ENCODE results near the gene ZNF48. TPM values are rescaled to one million over a fixed set of nuclear protein-coding genes. Genes with fewer than 3 reads are reported as not detected.

Gene ZNF48
- total RNA-seq, 1 donor from 2014 or later: 6.1 TPM

DNA sequence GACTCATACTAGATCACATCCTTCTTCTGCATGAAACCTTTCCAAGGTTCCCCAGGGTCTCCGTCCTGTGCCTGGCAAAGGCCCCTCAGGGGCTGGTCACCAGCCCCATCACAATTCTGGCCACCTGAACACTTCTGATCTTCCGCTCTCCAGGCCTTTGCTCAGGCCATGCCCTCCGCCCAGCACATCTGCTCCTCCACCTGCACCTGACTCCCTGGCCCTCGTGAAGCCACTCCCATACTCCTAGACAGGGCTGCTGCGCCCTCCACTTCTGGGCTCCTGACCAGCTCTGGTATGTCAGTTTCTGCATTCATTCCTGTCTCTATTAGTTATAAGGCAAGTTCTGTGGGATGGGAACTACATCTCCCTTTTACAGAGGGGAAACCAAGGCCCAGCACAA lies 22.5 kb upstream of the ZNF48 start:
- H3K4me1 ChIP-seq: peaks cover 20% of the 10 kb centered on the region
- H3K4me3 ChIP-seq: no peak overlapping the region
- no peaks in the 10 kb centered on the region for H3K27me3 ChIP-seq
- intact Hi-C loops (cut with DNase I): no loop called here
- H3K9me3 ChIP-seq: no peaks in the 10 kb centered on the region
- TF ChIP-seq, protein P1, sequence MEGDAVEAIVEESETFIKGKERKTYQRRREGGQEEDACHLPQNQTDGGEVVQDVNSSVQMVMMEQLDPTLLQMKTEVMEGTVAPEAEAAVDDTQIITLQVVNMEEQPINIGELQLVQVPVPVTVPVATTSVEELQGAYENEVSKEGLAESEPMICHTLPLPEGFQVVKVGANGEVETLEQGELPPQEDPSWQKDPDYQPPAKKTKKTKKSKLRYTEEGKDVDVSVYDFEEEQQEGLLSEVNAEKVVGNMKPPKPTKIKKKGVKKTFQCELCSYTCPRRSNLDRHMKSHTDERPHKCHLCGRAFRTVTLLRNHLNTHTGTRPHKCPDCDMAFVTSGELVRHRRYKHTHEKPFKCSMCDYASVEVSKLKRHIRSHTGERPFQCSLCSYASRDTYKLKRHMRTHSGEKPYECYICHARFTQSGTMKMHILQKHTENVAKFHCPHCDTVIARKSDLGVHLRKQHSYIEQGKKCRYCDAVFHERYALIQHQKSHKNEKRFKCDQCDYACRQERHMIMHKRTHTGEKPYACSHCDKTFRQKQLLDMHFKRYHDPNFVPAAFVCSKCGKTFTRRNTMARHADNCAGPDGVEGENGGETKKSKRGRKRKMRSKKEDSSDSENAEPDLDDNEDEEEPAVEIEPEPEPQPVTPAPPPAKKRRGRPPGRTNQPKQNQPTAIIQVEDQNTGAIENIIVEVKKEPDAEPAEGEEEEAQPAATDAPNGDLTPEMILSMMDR (IDR thresholded peaks at IDR 0.05): no peak
- DNase-seq (peak; percentile 72), ATAC-seq (no peak)
- H3K36me3 ChIP-seq: no peaks in the 10 kb centered on the region
- H3K27ac ChIP-seq: no peak overlapping the region

DNA sequence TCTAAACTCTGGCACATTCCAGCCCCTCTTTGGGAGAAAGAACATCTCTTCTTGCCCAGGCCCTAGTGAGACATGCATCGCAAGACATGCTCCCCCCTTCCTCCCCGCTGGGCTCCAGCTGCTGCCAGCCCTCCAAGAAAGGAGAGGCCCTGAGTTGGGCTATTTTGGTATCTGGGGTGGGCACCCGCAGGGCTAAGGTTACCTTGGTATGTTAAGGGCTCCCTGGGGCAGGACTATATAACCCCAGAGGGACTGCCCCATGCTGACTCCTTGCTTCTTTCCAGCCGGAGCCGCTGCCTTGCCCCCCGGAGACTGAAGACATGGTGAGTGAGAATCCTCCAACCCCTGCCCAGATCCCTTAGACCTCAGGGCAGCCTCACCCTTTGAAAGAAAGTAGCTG lies 20.7 kb upstream of the ZNF48 start, which contains the start of gene MYL11:
Gene MYL11 (plus strand): TSS at position 265 of the 400 bp plus-strand sequence. CDS start 56 bp downstream, at position 321.
- Histone ChIP-seq H3K9me3 (no peaks in the 10 kb centered on the region), H3K27ac (no peak within 1 kb of the TSS), H3K27me3 (no peaks in the 10 kb centered on the region), H3K36me3 (no peaks in the 10 kb centered on the region), H3K4me3 (no peak within 1 kb of the TSS), H3K4me1 (peaks cover 22% of the 10 kb centered on the region)
- no peak for DNase-seq
- intact Hi-C loops (cut with DNase I): no loop called here
- ATAC-seq: no peak
- TF ChIP-seq, protein P1 (IDR thresholded peaks at IDR 0.05): no peak

DNA sequence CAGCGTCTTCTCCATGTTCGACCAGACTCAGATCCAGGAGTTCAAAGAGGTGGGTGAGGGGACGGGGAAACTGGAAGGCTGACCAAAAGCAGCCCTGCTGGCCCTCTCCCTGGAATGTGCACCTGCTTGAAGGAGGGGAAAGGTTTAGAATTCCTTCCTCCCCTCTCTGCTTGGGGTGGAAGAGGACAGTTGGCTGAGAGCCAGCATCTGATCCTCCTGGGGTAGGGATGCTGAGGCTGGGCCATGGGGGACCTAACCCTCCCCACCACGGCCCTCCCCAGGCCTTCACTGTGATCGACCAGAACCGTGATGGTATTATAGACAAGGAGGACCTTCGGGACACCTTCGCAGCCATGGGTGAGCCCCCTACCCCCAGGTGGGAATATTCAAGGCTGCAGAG lies 19.4 kb upstream of the ZNF48 start:
- no peaks in the 10 kb centered on the region for H3K27me3 ChIP-seq
- H3K36me3 ChIP-seq: no peaks in the 10 kb centered on the region
- peaks cover 22% of the 10 kb centered on the region for H3K4me1 ChIP-seq
- no peak overlapping the region for H3K27ac ChIP-seq
- DNase-seq (no peak), ATAC-seq (no peak)
- no peak overlapping the region for H3K4me3 ChIP-seq
- intact Hi-C loops (cut with DNase I): no loop called here
- TF ChIP-seq, protein P1 (IDR thresholded peaks at IDR 0.05): no peak
- H3K9me3 ChIP-seq: no peaks in the 10 kb centered on the region

DNA sequence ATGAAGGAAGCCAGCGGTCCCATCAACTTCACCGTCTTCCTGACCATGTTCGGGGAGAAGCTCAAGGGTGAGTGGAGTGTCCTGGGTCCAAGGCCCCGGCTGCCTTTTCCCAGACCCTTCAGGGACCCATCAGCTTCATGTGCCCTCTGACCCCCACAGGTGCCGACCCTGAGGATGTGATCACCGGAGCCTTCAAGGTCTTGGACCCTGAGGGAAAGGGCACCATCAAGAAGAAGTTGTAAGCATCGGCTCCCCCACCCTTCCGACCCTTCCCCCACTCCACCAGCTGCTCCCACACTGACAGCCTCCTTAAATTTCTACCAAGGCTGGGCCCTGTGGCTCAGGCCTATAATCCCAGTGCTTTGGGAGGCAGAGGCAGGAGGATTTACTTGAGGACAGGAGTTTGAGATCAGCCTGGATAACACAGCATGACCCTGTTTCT lies 18.7 kb upstream of the ZNF48 start:
- intact Hi-C loops (cut with DNase I): no loop called here
- H3K36me3 ChIP-seq: no peaks in the 10 kb centered on the region
- no peak overlapping the region for H3K4me3 ChIP-seq
- DNase-seq (no peak), ATAC-seq (no peak)
- H3K4me1 ChIP-seq: peaks cover 17% of the 10 kb centered on the region
- no peaks in the 10 kb centered on the region for H3K9me3 ChIP-seq
- H3K27ac ChIP-seq: peak overlapping the region; percentile 100
- H3K27me3 ChIP-seq: no peaks in the 10 kb centered on the region
- TF ChIP-seq, protein P1 (IDR thresholded peaks at IDR 0.05): no peak

DNA sequence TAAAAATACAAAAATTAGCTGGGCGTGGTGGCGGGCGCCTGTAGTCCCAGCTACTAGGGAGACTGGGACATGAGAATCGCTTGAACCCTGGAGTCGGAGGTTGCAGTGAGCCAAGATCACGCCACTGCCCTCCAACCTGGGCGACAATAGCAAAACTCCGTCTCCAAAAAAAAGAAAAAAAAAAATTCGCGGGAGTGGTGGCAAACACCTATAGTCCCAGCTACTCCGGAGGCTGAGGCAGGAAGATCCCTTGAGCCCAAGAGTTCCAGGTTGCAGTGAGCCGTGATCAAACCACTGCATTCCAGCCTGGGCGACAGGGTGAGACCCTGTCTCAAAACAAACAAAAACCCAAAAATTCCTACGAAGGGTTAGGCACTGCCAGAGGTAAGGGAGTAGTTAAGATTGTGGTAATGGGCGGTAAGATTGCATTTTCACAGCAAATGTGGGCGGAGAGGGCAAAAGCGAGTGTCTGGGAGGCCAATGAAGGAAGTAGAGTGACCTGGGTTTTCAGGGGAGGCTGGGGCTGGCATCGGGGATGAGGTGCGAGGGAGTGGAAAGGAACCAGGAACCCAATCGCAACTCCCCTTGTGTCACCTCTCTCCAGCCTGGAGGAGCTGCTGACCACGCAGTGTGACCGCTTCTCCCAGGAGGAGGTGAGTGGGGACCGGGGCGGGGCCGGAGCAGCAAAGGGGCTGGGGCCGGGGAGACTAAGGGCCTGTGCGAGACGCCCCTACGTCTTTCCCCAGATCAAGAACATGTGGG lies 18.0 kb upstream of the ZNF48 start:
- TF ChIP-seq, protein P1 (IDR thresholded peaks at IDR 0.05): no peak
- Histone ChIP-seq H3K27me3 (no peaks in the 10 kb centered on the region), H3K9me3 (no peaks in the 10 kb centered on the region), H3K27ac (peak overlapping the region; percentile 100), H3K4me3 (peak overlapping the region; percentile 66), H3K36me3 (no peaks in the 10 kb centered on the region), H3K4me1 (peaks cover 16% of the 10 kb centered on the region)
- ATAC-seq (no peak), DNase-seq (no peak)
- intact Hi-C loops (cut with DNase I): no loop called here
